ENCODE data around the gene MT1HL1. TPM values are rescaled to one million over a fixed set of nuclear protein-coding genes. Genes with fewer than 3 reads are reported as not detected.

MT1HL1 gene
- total RNA-seq, 1 experiment from 2014 or later = not detected

- Histone ChIP-seq H3K79me2 (ENCODE audit: low read length) (no peaks in the 10 kb centered on the region), H3K27me3 (ENCODE audit: low read length) (peaks cover 34% of the 10 kb centered on the region), H3F3A (ENCODE audit: low read length, unreplicated experiment) (no peaks in the 10 kb centered on the region), H3K27ac (ENCODE audit: low read length) (no peak overlapping the region), H3K36me3 (ENCODE audit: low read depth, low read length) (no peaks in the 10 kb centered on the region), H3K4me3 (ENCODE audit: low read length) (no peak overlapping the region), H3K9me2 (replicated peaks; ENCODE audit: low read length) (no peaks in the 10 kb centered on the region), H3K4me2 (ENCODE audit: low read length) (no peak overlapping the region), H3K9ac (ENCODE audit: low read length) (no peak overlapping the region), H4K20me1 (ENCODE audit: low read length) (no peaks in the 10 kb centered on the region), H3K9me3 (ENCODE audit: low read length) (no peaks in the 10 kb centered on the region), H2AFZ (ENCODE audit: low read length) (no peak overlapping the region), H3K4me1 (ENCODE audit: insufficient read depth, low read length) (no peaks in the 10 kb centered on the region)
- ChIA-PET CTCF (no interaction called here), POLR2A (ENCODE audit: unreplicated experiment) (no interaction called here)
- ATAC-seq = no peak
- TF ChIP-seq CTCF (conservative IDR thresholded peaks at IDR 0.05; ENCODE audit: low read depth, low read length) = no peak
- no peak for TF ChIP-seq EZH2phosphoT487 (IDR thresholded peaks at IDR 0.05; ENCODE audit: borderline replicate concordance, low read length)
- no peak for TF ChIP-seq EZH2 (IDR thresholded peaks at IDR 0.05; ENCODE audit: low read length, unreplicated experiment)
- DNase-seq = no peak
- intact Hi-C loops (cut with micrococcal nuclease) = no loop called here
- BruUV-seq (replicated peaks) = no TSS peak
Observed at GRCh38 chr1:237043846-237044636, 39.8 kb upstream of the MT1HL1 start.

DNA sequence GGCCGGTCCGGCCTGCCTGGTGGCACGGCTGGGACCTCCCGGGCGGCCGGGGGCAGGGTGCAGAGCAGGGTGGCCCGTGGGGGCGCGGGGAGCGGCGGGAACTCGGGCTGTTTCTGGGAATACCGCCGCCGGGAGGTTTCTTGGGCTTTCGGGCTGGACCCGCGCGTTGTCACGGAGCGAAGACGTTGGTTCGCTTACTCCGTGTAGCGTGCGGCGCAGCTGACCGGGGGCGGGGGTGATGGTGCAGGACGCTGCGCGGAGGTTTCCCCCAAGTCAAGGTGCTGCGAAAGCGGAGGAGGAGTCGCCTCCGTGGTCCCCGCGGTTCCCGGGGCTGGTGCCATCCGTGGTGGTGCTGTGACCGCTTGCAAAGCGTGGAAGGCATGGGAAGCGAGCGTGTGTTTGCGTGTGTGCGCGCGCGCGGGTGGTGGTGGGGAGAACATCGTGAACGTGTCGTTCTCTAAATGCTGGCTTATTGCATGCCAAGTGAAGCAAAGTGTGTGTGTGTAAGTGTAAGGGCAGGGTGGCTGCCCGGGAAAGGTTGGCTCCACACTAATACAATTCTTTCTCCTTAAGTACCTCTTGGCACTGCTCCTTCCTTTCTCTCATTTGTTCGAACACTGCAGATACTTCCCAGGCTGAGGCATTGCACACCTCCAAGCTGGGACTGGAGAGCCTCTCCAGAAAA lies 38.8 kb upstream of the MT1HL1 start:
- no peaks in the 10 kb centered on the region for H3K9me2 ChIP-seq (replicated peaks; ENCODE audit: low read length)
- peaks cover 24% of the 10 kb centered on the region for H3K27me3 ChIP-seq (ENCODE audit: low read length)
- TF ChIP-seq EZH2 (IDR thresholded peaks at IDR 0.05; ENCODE audit: low read length, unreplicated experiment) (no peak), CTCF (conservative IDR thresholded peaks at IDR 0.05; ENCODE audit: low read depth, low read length) (no peak), EZH2phosphoT487 (IDR thresholded peaks at IDR 0.05; ENCODE audit: borderline replicate concordance, low read length) (no peak)
- no TSS peak for BruUV-seq (replicated peaks)
- H3K79me2 ChIP-seq (ENCODE audit: low read length) = no peaks in the 10 kb centered on the region
- no peak overlapping the region for H2AFZ ChIP-seq (ENCODE audit: low read length)
- ATAC-seq = no peak
- H3K9ac ChIP-seq (ENCODE audit: low read length) = no peak overlapping the region
- intact Hi-C loops (cut with micrococcal nuclease) = no loop called here
- no peak overlapping the region for H3K4me3 ChIP-seq (ENCODE audit: low read length)
- H3K27ac ChIP-seq (ENCODE audit: low read length) = no peak overlapping the region
- H3K4me2 ChIP-seq (ENCODE audit: low read length) = no peak overlapping the region
- no peaks in the 10 kb centered on the region for H3F3A ChIP-seq (ENCODE audit: low read length, unreplicated experiment)
- H3K4me1 ChIP-seq (ENCODE audit: insufficient read depth, low read length) = no peaks in the 10 kb centered on the region
- no peak for DNase-seq
- ChIA-PET CTCF (no interaction called here), POLR2A (ENCODE audit: unreplicated experiment) (no interaction called here)
- no peaks in the 10 kb centered on the region for H4K20me1 ChIP-seq (ENCODE audit: low read length)
- H3K36me3 ChIP-seq (ENCODE audit: low read depth, low read length) = no peaks in the 10 kb centered on the region
- H3K9me3 ChIP-seq (ENCODE audit: low read length) = no peaks in the 10 kb centered on the region

- no TSS peak for BruUV-seq (replicated peaks)
- ChIA-PET CTCF (no interaction called here), POLR2A (ENCODE audit: unreplicated experiment) (no interaction called here)
- Histone ChIP-seq H3K4me1 (ENCODE audit: insufficient read depth, low read length) (no peaks in the 10 kb centered on the region), H3K9ac (ENCODE audit: low read length) (no peak overlapping the region), H3K27ac (ENCODE audit: low read length) (no peak overlapping the region), H3K9me2 (replicated peaks; ENCODE audit: low read length) (no peaks in the 10 kb centered on the region), H3K4me2 (ENCODE audit: low read length) (no peak overlapping the region), H3K36me3 (ENCODE audit: low read depth, low read length) (no peaks in the 10 kb centered on the region), H3K4me3 (ENCODE audit: low read length) (no peak overlapping the region), H2AFZ (ENCODE audit: low read length) (no peak overlapping the region), H3K27me3 (ENCODE audit: low read length) (peaks cover 19% of the 10 kb centered on the region), H3K79me2 (ENCODE audit: low read length) (no peaks in the 10 kb centered on the region), H4K20me1 (ENCODE audit: low read length) (no peaks in the 10 kb centered on the region), H3F3A (ENCODE audit: low read length, unreplicated experiment) (no peaks in the 10 kb centered on the region), H3K9me3 (ENCODE audit: low read length) (no peaks in the 10 kb centered on the region)
- DNase-seq (no peak), ATAC-seq (no peak)
- intact Hi-C loops (cut with micrococcal nuclease) = no loop called here
- TF ChIP-seq EZH2 (IDR thresholded peaks at IDR 0.05; ENCODE audit: low read length, unreplicated experiment) (no peak), CTCF (conservative IDR thresholded peaks at IDR 0.05; ENCODE audit: low read depth, low read length) (no peak), EZH2phosphoT487 (IDR thresholded peaks at IDR 0.05; ENCODE audit: borderline replicate concordance, low read length) (no peak)
Observed at GRCh38 chr1:237042526-237042891, 38.3 kb upstream of the MT1HL1 start.

Data from PC-3 (cell line).